WERI-Rb-1 (cell line): ENCODE results near the gene C6orf62.
"Not testable (repeated sequence)": the region's sequence is repeated elsewhere in the genome, so short reads cannot be mapped to it uniquely, and the experiment has no call there.

ENCODE experiments used
- DNase-seq: peaks from one replicate; pipeline ENCODE4 v3.0.0-alpha.2; 2020
- H3K27ac ChIP-seq: fragments of 250-450 bp; sonication (Bioruptor Pico); 2 replicates; pipeline ENCODE4 v1.5.1; 2020; ENCODE audit warnings: mild to moderate bottlenecking, moderate library complexity
- H3K27me3 ChIP-seq: fragments of 250-450 bp; sonication (Bioruptor Pico); 2 replicates; pipeline ENCODE4 v1.5.1; 2021; ENCODE audit warnings: mild to moderate bottlenecking, low read depth, moderate library complexity; ENCODE audit not compliant: insufficient read depth, severe bottlenecking
- H3K36me3 ChIP-seq: fragments of 250-450 bp; sonication (Bioruptor Pico); 2 replicates; pipeline ENCODE4 v1.5.1; 2020; ENCODE audit warnings: mild to moderate bottlenecking, moderate library complexity
- H3K4me3 ChIP-seq: 2 replicates; pipeline ENCODE4 v1.5.1; 2011; ENCODE audit warnings: low read depth, mild to moderate bottlenecking, control low read depth, low read length
- H3K9me3 ChIP-seq: fragments of 250-450 bp; sonication (Bioruptor Pico); 2 replicates; pipeline ENCODE4 v1.5.1; 2021; ENCODE audit warnings: mild to moderate bottlenecking, moderate library complexity; ENCODE audit not compliant: severe bottlenecking
- TF ChIP-seq, protein P1 (sequence below): IDR thresholded peaks from 2 replicates; pipeline ENCODE4 v1.5.1; 2011; ENCODE audit warnings: low read depth, mild to moderate bottlenecking, control low read depth, inconsistent platforms, low read length

C6orf62 gene

DNA sequence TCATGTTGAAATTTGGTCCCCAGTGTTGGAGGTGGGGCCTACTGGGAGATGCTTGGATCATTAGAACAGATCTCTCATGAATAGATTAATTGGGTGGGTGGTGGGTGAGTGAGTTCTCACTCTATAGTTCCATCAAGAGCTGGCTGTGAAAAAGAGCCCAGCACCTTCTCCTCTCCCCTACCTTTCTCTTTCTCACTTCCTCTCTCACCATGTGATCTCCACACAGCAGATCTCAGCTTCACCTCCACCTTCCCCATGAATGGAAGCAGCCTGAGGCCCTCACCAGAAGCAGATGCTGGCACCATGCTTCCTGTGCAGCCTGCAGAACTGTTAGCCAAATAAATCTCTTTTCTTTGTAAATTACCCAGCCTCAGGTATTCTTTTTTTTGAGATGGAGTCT, 42.9 kb upstream of the C6orf62 start:
- no peaks in the 10 kb centered on the region for H3K9me3 ChIP-seq
- no peak for DNase-seq
- H3K27ac ChIP-seq, result no peak overlapping the region
- no peak overlapping the region for H3K4me3 ChIP-seq
- no peaks in the 10 kb centered on the region for H3K36me3 ChIP-seq
- H3K27me3 ChIP-seq, result no peaks in the 10 kb centered on the region
- TF ChIP-seq, protein P1, sequence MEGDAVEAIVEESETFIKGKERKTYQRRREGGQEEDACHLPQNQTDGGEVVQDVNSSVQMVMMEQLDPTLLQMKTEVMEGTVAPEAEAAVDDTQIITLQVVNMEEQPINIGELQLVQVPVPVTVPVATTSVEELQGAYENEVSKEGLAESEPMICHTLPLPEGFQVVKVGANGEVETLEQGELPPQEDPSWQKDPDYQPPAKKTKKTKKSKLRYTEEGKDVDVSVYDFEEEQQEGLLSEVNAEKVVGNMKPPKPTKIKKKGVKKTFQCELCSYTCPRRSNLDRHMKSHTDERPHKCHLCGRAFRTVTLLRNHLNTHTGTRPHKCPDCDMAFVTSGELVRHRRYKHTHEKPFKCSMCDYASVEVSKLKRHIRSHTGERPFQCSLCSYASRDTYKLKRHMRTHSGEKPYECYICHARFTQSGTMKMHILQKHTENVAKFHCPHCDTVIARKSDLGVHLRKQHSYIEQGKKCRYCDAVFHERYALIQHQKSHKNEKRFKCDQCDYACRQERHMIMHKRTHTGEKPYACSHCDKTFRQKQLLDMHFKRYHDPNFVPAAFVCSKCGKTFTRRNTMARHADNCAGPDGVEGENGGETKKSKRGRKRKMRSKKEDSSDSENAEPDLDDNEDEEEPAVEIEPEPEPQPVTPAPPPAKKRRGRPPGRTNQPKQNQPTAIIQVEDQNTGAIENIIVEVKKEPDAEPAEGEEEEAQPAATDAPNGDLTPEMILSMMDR, result no peak

DNA sequence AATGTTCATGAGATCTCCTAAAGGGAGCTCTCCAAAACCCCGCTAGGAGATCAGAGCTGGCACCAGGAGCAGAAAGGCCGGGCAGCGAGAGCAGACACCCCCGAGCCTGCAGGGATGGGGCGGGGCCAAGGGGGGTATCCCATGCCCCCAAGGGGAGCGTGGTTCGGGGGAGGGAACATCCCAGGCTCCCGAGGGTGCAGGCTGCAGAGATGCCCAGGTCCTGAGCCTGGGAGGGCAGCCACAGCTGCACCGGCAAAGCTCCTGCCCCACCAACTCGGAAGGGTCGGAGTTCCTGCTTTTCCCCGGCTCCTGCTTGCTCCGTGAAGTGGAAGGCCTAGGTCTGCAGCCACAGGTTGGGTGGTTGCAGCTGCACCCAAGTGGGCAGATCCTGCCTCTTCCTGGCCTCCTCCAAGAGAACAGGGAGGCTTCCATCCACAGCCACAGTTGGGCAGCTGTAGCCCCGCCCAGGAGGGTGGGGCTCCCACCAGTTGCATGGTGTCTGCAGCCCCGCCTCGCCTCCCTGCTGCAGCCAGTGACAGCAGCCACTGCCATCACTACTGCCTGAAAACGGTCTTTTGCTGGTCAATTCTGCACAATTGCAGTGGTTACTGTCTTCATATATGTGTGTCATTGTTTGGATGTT, 42.4 kb upstream of the C6orf62 start:
- TF ChIP-seq, protein P1, result no peak
- Histone ChIP-seq H3K9me3 (no peaks in the 10 kb centered on the region), H3K27ac (no peak overlapping the region), H3K4me3 (no peak overlapping the region), H3K27me3 (no peaks in the 10 kb centered on the region), H3K36me3 (no peaks in the 10 kb centered on the region)
- no peak for DNase-seq

DNA sequence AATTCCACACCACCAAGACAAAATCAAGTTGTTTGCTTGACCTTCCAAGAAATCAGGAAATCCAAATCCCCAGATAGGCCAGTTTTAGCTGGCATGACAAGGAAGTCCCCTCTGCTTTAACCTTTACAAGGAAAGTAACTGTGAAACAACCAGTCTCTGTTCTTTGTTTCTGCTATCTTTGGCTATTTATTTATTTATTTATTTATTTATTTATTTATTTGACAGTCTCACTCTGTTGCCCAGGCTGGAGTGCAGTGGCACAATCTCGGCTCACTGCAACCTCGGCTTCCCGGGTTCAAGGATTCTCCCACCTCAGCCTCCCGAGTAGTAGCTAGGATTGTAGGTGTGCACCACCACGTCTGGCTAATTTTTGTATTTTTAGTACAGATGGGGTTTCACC, 41.3 kb upstream of the C6orf62 start:
- no peaks in the 10 kb centered on the region for H3K36me3 ChIP-seq
- no peak overlapping the region for H3K4me3 ChIP-seq
- no peak for DNase-seq
- H3K27me3 ChIP-seq, result no peaks in the 10 kb centered on the region
- H3K9me3 ChIP-seq, result no peaks in the 10 kb centered on the region
- TF ChIP-seq, protein P1, result no peak
- H3K27ac ChIP-seq, result no peak overlapping the region

DNA sequence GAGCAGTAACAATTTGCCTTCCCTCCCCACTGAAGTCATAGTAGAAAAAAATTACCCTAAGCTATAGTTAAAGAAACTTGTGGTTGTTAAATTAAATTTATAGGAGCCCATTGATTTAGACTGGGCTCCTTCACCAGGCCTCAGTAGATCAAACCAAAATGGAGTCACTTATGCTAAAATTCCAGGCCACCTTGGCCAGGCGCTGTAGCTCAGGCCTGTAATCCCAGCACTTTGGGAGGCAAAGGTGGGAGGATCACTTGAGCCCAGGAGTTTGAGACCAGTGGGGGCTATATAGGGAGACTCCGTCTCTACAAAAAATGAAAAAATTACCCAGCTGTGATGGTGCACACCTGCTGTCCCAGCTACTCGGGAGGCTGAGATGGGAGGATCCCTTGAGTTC, 40.8 kb upstream of the C6orf62 start:
- Histone ChIP-seq H3K4me3 (no peak overlapping the region), H3K27ac (no peak overlapping the region), H3K36me3 (no peaks in the 10 kb centered on the region), H3K27me3 (no peaks in the 10 kb centered on the region), H3K9me3 (no peaks in the 10 kb centered on the region)
- no peak for DNase-seq
- TF ChIP-seq, protein P1, result no peak

DNA sequence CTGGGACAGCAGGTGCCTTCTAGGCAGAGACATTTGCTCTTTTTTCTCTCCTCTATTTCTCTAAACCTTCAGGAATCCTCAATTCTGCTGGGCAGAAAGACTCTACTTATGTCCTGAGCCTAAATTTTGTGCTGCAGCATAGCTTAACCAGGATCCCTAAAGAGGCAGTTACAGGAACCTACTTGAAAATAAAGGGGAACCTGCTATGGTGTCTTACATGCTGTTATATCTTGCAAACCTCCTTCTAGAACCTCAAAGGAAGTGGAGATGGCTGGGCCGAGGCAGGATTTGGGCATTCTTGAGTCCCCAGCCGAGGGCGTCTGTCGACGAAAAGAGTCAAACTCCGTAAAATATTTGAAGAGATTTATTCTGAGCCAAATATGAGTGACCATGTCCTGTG, 38.7 kb upstream of the C6orf62 start:
- H3K27ac ChIP-seq, result no peak overlapping the region
- no peak overlapping the region for H3K4me3 ChIP-seq
- no peaks in the 10 kb centered on the region for H3K27me3 ChIP-seq
- H3K36me3 ChIP-seq, result no peaks in the 10 kb centered on the region
- no peaks in the 10 kb centered on the region for H3K9me3 ChIP-seq
- DNase-seq, result no peak
- TF ChIP-seq, protein P1, result no peak

DNA sequence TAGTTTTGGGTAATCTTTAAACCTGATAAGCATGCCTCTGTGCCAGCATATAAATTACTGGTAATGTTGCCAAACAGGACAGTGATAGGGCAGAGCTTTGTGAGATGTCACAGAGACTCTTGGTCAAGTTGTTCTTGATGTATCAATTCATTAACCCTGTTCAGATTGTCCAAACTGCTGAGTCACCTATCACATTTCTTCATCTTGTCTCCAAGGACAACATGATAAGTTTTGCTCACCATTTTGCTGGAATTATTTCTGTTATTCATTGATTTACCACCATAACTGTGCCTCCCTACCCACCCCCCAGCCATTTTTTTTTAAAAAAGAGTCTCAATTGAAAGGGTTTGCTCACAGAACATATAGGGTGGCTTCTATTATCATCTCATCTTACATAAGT, 36.3 kb upstream of the C6orf62 start:
- H3K9me3 ChIP-seq, result peaks cover 4% of the 10 kb centered on the region
- H3K36me3 ChIP-seq, result no peaks in the 10 kb centered on the region
- no peaks in the 10 kb centered on the region for H3K27me3 ChIP-seq
- TF ChIP-seq, protein P1, result no peak
- no peak overlapping the region for H3K4me3 ChIP-seq
- DNase-seq, result no peak
- H3K27ac ChIP-seq, result no peak overlapping the region

DNA sequence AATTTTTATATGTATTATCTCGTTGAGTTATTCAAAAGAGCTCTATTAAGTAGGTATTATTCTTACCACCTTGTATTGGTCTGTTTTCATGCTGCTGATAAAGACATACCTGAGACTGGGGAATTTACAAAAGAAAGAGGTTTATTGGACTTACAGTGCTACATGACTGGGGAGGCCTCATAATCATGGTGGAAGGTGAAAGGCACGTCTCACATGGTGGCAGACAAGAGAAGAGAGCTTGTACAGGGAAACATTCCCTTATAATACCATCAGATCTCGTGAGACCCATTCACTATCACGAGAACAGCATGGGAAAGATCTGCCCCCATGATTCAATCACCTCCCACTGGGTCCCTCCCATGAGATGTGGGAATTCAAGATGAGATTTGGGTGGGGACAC, 35.4 kb upstream of the C6orf62 start:
- H3K36me3 ChIP-seq, H3K27ac ChIP-seq, H3K4me3 ChIP-seq, H3K9me3 ChIP-seq, H3K27me3 ChIP-seq, DNase-seq: not testable (repeated sequence)
